PC-9 (cell line): ENCODE measurements around the gene MAPT.

Experiments
- CTCF ChIP-seq: fragments of 200-600 bp; sonication (generic); conservative IDR thresholded peaks from 2 replicates; pipeline ENCODE4 v1.6.1; 2017; ENCODE audit warnings: mixed run types, antibody characterized with exemption, mild to moderate bottlenecking, moderate library complexity
- EZH2 ChIP-seq: fragments of 200-600 bp; sonication (generic); IDR thresholded peaks from 2 replicates; pipeline ENCODE4 v1.8.0; 2017; ENCODE audit warnings: antibody characterized with exemption, low read depth

DNA sequence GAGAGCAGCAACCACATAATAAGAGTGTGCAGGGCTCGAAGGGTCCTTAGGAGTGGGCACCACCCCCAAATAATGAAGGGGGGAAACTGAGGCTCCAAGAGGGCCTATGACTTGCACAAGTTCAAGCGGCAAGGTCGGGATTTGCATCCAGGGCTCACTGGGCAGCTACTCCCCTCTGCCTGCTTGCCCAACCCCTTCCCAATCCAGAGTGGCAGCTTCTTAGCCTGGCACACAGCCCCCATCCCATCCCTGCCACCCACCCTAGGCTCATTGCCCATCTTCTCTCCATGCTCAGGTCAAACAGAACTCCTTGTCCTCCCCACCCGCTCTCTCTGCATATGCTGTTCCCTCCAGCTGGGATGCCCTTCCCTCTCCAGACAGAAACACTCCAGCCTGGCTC is 47.3 kb upstream of the MAPT start:
- no peak for TF ChIP-seq CTCF
- no peak for TF ChIP-seq EZH2
